Stimulated activated CD8-positive, alpha-beta memory T cell treated with anti-CD3 and anti-CD28 coated beads, Interleukin-4, amount 100 ng/mL, for 4 hours (primary cell): ENCODE data around the gene EOMES.

Source experiments
- DNase-seq, 2 donors: peaks; one replicate each; pipeline ENCODE4 v3.0.0-alpha.2; 2020; ENCODE audit warnings: low read depth in 2 of 2, low spot score in 1 of 2

EOMES gene

DNA sequence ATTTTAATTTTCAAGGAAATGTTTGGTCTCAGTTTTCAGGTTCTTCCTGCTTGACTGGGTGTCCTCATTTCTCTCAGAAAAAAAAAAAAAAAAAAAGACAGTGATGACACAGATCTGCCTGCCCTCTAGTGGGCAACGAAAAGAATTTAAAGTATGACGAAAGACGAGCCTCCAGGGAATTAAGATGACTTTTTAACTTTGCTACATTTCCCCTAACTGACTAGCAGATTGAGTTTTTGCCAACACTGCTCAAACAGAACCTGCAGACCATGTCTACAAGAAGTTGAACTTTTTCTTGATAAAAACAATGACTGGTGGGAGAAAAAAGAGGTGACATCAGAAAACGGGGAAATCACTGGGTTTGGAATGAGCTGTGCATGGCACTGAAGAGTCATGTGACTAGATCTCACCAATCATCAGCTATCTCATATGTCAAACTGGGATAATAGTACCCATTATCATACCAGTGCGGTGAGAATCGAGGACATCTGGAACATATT is 40.8 kb downstream of the EOMES start:
- DNase-seq, result no peak

DNA sequence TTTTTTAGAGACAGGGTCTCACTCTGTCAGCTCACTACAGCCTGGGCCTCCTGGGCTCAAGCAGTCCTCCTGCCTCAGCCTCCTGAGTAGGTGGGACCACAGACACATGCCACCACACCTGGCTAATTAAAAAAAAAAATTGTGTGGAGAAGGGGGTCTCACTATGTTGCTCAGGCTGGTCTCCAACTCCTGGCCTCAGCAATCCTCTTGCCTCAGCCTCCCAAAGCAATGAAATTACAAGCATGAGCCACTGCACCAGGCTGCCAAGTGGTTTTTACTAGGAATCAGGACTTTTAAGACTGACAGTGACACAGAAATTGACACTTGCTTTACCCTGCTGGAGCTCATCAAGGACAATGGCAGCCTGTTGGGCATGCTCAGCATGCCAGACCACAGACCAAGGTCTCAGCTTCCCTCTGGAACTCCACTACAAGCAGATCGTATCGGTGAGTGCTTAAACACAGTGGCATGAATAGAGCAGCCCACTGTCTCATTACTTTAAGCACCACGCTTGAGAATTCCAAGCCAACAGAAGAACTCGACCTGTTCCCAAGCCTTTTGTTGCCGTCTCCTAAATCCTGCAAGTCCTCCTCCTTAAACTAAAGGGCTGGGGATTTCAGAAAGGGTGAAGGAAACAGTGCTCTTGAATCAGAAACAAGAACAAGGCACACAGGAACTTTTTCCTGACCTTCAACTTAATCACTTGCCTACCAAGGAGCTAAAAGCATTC is 41.4 kb downstream of the EOMES start:
- DNase-seq, result no peak

DNA sequence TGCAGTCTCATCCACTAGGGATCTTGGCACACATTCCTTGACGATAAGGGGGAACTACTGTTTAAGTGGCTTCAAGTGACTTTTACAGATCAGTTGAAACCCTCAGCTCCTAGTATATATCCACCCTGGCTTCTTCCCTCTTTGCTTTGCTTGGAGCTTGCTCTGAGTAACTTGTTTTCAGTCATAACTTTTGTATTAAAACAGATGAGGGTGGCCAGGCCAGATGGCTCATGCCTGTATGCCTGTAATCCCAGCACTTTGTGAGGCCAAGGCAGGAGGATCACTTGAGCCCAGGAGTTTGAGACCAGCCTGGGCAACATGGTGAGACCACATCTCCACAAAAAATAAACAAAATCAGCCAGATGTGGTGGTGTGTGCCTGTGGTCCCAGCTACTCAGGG is 42.4 kb downstream of the EOMES start:
- no peak for DNase-seq

DNA sequence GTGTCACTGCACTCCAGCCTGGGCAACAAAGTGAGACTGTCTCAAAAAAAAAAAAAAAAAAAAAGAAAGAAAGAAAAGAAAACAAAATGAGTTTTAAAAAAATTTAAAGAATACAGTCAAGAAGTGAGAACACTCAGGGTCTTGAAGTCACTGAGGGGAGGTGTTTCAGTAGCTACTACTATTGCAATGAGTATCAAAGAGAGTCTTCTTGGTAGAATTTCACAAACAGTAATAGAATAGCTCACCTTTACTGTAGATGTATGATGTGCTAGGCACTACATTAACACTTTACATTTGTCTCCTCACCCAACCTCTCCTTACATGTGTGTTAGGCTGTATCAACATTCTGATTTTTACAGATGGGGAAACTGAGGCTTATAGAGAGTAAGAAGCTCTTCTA is 43.9 kb downstream of the EOMES start:
- DNase-seq, result no peak

DNA sequence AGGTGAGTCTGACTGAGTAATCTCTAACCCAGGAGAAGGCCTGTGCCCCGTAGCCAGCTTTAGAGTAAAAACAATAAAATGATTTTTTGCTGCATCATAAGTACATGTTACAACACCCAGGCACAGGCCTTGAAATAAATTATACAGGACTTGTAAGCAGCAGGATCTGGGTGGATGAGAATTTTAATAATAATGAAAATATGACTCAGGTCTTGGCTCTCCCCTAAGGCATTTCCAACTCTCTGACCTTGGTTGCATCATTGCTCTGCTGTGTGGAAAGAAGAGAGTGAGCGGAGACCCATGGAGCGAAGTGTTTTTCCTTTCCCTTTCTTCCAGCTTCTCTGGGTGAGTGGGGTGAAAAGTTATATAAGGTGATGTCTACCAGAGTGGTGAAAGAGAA is 44.6 kb downstream of the EOMES start:
- DNase-seq, result no peak

DNA sequence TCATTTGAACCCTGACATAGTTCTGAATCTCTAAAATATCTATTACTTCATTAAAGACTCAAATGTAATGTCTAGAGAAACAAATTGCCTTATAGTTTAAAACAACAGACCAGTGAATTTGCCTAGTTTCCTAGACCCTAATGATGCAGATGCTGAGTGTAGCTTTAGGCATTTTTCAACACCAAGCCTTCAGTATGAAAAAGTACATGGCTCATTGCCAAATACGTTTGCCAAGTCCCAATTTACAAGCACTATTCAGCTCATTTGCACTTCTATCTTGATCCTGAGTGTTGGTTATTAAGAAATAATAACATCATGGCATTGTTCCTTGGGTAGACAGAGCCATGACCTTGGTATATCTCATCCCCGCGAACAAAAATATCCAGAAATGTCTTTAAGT is 46.8 kb downstream of the EOMES start:
- no peak for DNase-seq

DNA sequence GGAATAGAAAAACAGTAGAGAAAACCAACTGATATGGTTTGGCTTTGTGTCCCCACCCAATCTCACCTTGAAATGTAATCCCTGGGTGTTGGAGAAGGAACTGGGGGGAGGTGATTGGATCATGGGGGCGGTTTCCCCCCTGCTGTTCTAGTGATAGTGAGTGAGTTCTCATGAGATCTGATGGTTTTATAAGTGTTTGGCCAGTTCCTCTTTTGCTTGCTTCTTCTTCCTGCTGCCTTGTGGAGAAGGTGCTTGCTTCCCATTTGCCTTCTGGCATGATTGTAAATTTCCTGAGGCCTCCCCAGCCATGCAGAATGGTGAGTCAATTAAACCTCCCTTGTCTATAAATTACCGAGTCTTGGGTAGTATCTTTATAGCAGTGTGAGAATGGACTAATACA is 48.4 kb downstream of the EOMES start:
- DNase-seq, result no peak

DNA sequence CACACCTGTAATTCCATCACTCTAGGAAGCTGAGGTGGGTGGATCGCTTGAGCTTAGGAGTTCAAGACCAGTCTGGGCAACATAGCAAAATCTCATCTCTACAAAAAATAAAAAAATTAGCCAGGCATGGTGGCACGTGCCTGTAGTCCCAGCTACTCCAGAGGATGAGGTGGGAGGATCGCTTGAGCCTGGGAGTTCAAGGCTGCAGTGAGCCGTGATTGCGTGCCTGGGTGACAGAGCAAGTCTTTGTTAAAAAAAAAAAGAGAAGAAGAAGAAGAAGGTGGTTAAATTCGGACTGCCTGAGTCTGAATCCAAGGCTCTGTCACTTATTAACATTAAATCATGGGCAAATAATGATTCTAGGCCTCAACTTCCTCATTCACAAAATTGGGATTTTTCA is 51.0 kb downstream of the EOMES start:
- no peak for DNase-seq

DNA sequence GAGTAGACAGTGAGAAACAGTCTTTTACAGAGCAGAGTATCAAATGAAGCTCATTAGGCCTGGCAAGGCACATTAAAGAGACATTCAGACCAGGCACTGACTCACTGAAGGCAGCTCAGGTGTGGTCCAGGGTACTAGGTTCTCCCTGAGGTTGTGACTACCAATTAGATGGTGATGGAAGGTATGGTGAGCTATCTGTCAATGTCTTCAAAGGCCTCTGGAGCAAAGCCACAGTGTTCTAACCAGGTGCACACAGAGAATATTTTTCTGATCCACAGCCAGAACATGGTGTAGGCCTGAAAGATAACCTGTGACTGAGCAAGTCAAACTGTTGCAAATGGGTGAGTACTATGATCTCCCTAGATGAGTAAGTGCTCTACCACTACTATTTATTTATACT is 51.5 kb downstream of the EOMES start:
- DNase-seq, result no peak

DNA sequence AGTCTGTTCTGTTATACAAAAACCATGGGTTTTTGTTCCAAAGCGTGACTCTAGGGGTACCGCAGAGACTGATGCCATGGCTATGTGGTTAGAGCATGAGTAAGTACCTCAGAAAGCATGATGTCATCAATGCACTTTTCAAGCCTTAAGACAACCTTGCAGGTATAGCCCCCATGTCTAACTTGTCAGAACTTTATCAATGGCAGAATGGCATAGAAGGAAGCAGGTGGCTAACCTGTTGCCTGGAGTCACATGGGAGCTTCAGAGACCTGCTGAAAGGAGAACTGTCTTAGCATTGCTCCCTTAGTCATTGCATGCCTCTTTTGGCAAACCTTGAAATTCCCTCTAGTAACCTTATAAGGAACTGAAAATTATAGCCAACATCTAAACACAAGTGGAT is 52.5 kb downstream of the EOMES start:
- no peak for DNase-seq

DNA sequence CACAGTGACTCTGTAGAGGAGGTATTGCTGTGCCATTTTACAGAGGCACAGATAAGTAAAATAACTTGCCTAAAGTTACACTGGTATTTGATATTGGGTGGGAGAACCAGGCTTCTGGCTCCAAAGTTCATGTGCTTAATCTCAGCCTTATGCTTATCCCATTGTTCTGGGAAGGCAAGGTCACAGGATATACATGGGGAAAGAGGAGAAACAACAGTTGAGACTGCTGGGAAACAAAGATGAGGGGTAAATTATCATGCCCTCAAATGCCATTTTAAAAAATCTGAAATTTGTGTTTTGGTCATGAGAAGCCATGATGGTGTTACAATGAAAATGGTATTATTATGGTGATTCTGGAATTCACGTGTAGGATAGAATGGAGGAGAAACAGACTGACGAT is 54.4 kb downstream of the EOMES start:
- DNase-seq, result no peak

DNA sequence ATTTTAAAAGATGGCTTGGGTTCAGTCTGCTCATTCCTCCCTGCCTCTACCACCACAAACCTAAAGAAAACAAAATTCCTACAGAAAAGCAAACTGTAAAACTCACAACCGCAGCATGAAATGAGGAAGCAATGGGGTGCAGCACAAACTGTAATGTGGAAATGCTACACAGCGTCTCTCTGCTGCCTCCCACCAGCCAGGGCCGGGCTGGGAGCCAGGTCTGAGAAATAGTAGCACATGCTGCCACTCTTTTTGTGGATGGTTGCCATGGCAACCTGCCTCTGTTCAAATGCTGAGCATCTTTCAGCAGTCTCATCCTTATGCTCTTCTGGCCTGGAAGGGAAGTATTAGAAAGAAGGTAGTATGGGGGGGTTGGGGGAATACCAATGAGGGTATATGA is 55.4 kb downstream of the EOMES start:
- DNase-seq, result no peak

DNA sequence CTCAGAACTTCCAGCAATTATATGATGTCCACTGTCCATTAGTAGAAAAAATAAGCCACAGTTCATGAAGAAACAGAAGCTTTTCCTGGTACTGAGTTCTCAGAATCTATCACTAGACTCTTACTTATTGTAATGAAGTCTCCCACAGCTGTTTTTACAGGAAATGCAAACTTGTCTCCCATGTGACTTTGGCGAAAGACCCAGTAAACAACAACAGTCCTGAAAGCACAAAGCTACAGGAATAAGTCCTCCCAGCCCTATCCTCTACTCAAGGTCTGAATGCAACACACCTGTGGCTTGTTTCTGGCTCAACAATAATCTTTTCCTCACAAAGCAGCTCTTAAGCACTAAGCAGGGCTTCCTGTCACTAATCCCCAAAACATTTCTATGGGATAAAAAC is 55.9 kb downstream of the EOMES start:
- no peak for DNase-seq
